CD4-positive, alpha-beta T cell treated with Interleukin-4 for 1 hour (primary cell): ENCODE measurements around the gene PRAC1.

Experiments used
- DNase-seq, 2 donors: peaks; one replicate each; pipeline ENCODE4 v3.0.0-alpha.2; 2020 to 2022

The PRAC1 gene

DNA sequence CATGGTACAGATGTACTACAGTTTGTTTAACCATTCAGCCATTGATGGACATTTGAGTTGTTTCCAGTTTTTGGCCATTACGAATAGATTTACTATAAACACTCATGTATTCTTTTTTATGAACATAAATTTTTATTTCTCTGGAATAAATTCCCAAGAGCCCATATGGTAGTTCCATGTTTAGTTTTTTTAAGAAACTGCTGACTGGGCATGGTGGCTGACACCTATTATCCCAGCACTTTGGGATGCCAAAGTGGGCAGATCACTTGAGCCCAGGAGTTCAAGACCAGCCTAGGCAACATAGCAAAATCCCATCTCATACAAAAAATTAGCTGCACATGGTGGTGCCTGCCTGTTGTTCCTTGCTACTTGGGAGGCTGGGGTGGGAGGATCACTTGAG, 30.3 kb downstream of the PRAC1 start:
- no peak for DNase-seq

DNA sequence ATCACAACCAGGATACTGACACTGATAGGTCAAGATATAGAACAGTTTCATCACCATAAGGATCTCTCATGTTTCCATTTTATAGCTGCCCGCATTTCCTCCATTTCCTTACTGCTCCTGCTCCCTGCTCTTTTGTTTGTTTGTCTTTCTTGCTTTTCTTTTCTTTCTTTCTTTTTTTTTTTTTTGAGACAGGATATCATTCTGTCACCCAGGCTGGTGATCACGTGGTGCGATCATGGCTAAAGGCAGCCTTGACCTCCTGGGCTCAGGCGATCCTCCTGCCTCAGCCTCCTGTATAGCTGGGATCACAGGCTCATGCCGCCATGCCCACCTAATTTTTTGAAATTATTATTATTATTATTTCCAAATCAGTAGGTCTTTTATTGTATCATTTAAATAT, 31.7 kb downstream of the PRAC1 start:
- no peak for DNase-seq

DNA sequence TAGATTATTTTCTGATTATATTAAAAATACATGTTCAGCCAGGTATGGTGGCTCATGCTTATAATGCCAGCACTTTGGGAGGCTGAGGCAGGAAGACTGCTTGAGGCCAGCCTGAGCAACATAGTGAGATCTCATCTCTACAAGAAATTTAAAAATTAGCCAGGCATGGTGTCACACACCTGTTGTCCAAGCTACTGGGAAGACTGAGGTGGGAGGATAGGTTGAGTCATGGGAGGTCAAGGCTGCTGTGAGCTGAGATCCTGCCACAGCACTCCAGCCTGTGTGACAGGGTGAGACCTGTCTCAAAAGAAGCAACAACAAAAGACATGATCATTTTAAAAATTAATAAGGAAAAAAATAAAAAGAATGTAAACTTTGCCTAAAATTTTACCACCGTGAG, 40.7 kb downstream of the PRAC1 start:
- no peak for DNase-seq

DNA sequence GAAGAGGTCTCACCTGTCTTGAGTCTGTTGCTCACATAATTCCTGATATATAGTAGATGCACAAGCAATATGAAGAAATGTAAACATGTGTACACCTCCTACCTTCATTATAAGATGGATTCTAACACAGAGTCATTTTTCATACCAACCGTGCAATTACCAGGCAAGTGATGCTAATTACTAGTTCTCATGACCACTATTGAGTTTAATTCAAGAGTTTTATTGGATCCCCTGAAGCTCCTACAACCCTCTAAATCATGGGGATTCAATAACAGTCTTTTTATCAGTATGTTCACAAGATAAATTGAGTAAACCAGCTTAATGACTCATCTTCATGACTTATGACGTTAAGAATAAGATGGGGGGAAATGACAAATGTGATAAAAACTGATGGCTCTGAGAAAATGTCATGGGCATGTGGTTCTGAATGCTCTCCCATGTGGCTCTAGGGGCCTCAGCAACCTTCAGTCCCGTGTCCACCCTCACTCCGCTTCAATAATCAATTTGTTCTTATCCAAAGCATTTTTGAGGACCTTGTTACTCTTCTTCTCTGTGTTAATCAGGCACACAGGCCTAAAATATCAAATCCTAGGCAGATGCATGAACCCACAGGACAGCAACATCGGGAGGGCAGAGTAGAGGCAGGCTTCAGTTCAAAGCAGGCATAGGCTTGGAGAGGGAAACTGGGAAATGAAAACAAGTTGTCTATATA, 42.8 kb downstream of the PRAC1 start:
- DNase-seq, result no peak

- DNase-seq, result peak; percentile 59 to 66
Measured at GRCh38 chr17:48678141-48678971, 44.0 kb downstream of the PRAC1 start.

DNA sequence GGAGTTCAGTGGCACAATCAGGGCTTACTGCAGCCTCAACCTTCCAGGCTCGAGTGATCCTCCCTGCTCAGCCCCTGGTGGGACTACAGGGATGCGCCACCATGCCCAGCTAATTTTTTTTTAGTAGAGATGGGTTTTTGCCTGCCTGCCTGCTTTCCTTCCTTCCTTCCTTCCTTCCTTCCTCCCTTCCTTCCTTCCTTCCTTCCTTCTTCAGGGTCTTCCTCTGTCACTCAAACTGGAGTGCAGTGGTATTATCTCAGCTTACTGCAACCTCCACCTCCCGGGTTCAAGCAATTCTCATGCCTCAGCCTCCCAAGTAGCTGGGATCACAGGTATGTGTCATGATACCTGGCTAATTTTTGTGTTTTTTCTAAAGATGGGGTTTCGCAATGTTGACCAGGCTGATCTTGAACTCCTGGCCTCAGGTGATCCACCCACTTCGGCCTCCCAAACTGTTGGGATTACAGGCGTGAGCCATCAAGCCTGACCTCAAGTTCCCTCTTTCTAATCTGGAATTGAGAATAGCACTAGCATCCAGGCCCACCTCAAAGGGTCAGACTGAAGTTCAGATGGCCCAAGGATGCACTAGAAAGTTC, 45.3 kb downstream of the PRAC1 start:
- no peak for DNase-seq

- no peak for DNase-seq
Measured at GRCh38 chr17:48672340-48672739, 50.0 kb downstream of the PRAC1 start.
